HL-60/S4 treated with phorbol 12-myristate 13-acetate at 8.2 ng/mL for 4 days and 3 days (cell line): ENCODE measurements around the gene CLCNKA.
"Not testable (repeated sequence)": the region's sequence is repeated elsewhere in the genome, so short reads cannot be mapped to it uniquely, and the experiment has no call there.

ENCODE experiments used
- in situ Hi-C: fragments of 300-500 bp; cut with MboI; formaldehyde crosslinking; loops from 2 replicates; pipeline ENCODE4 v1.15.0; 2022; ENCODE audit warnings: low sequenced_read_pairs

Gene CLCNKA

DNA sequence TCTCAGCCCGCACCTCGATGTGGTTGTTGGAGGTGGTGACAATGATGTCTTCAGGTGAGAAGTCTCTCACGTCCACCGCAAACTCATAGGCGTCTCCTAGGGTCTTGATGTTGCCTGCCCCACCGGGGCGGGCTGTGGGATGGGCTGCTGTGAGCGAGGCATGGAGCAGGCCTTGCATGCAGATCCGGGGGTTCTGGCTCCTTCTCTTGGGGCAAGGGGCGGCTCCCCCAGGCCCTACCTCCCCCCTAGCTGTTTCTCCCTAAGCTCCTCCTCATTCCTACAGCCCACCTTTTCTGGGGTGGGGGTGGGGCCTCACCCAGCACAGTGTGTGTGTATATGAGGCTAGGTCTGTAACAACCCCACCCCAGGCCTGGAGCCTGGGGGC lies 4.8 kb upstream of the CLCNKA start:
- in situ Hi-C loops, result no loop called here

GRCh38 chr1:16017461-16018303 lies 4.2 kb upstream of the CLCNKA start, which contains the start of gene HSPB7:
TSS of gene HSPB7 (minus strand) at chr1:16018043. CDS start at chr1:16017963, 80 bp downstream.
- in situ Hi-C loops, result no loop called here

- in situ Hi-C loops, result no loop called here
These were observed 3.5 kb upstream of the CLCNKA start for GRCh38 chr1:16018308-16018707.

DNA sequence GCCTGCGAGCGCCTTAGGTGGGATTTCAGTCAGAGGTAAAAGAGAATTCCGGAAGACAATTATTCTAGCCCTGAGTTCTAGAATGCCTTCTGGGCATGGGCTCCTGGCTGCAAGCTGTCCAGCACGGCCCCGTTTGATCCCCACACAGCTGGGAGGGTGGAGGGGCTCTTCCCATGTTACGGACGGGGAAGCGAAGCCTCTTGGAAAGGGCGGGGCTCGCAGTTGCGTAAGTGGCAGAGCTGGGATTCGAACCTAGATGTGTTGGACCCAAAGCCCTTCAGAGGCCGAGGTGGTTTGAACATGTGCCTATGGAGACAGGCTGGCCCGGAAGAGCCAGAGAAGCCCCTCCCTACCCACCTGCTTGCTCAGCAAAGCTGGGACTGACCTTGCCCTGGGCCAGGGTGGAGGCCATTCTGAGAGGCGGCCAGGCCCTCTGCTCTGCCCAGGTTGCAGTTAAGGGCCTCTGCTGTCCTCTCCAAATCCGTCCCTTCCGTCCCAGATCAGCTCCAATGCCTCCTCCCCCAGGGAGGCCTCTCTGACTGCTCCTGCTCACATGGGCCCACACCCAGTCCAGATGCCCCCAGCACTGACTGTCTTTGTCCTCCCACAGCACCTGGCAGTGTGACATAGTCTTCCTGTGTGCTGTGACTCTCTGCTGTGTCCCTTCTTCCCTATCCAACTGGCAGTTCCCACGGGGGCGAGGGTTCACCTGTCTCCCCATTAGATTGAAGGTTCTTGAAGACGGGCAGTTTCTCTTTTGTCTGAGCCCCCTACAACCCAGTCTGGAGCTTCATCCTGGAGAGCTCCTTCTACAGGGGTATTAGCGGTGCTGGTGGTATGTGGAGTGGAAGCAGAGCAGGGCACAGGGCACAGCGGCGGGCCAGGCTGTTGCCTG lies 2.8 kb upstream of the CLCNKA start:
- in situ Hi-C loops, result no loop called here

DNA sequence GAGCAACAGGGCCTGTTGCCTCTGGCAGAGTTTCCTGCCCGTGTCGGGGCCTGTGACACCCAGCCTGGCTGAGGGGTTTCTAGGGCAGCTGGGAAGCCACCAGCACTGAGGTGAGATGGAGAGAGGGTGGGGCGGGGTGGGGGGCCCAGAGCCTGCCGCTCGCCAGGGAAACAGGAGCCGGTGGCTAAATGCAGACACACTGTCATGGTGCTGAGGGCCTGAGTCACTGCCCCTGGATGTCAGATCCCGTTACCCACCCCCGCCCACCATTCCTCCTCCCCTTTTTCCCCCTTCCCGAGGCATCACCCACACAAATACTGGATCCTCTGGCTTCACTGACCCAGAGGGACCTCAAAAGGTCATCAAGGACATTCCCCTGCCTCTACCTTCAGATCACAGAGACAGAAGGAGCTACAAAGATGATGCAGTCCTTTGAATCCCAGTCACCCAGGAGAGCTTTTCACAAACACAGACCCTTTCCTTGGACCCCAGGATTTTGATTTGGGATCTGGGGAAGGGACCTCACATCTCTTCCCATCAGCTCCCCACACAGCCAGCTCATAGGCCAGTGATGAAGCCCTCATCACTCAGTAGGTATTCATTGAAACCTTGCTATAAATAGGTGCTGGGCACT lies 2.1 kb upstream of the CLCNKA start:
- in situ Hi-C loops, result no loop called here

GRCh38 chr1:16020325-16020724 lies 1.5 kb upstream of the CLCNKA start:
- in situ Hi-C loops, result no loop called here

DNA sequence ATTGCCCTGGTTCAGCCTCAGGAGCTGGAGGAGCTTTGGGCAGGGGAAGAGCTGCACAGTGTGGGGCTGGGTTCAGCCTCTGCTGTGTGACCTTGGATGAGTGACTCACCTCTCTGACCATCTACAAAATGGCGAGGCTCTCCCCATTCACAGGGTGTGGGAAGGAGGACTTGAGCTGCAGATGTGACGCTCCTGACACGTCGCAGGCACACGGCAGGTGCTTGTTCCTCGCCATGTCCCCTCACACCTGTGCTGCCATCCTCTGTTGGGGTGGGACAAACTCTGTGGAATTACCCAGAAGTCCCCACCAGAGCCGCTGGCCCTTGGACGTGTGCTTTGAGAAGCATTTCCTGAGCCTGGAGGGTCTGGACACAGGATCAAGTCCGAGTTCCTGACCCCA lies 958 bp upstream of the CLCNKA start:
- in situ Hi-C loops, result not testable (repeated sequence)

- in situ Hi-C loops, result no loop called here
These were observed 557 bp downstream of the CLCNKA start for GRCh38 chr1:16022393-16022792.

DNA sequence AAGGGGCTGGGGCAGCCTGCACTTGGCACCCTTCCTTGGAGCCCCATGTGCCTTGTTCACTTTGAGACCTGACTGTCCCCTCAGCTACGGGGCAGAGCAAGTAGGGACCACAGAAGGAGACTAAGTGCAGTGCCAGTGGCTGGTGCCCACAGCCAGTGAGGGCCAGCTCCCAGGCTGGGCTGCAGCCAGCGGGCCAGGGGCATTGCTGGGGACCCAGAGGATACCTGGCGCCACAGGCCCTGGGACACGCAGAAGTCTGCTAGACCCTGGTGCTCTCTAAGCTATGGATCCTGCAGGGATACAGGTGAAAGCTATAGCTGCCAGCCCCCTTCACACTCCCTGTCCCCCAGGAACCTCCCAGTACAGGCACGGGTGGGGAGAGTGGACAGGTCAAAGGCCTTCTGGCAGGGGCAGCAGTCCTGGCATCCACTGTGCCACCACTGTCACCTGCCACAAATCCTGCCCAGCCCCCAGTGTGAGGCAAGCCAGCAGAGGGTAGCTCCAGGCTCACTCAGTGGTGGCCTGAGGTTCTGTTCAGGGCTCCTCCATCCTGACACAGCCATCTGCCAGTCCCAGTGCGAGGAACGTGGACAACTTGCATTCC lies 1.3 kb downstream of the CLCNKA start:
- in situ Hi-C loops, result no loop called here

GRCh38 chr1:16026302-16026701 lies 4.5 kb downstream of the CLCNKA start:
- in situ Hi-C loops, result not testable (repeated sequence)

DNA sequence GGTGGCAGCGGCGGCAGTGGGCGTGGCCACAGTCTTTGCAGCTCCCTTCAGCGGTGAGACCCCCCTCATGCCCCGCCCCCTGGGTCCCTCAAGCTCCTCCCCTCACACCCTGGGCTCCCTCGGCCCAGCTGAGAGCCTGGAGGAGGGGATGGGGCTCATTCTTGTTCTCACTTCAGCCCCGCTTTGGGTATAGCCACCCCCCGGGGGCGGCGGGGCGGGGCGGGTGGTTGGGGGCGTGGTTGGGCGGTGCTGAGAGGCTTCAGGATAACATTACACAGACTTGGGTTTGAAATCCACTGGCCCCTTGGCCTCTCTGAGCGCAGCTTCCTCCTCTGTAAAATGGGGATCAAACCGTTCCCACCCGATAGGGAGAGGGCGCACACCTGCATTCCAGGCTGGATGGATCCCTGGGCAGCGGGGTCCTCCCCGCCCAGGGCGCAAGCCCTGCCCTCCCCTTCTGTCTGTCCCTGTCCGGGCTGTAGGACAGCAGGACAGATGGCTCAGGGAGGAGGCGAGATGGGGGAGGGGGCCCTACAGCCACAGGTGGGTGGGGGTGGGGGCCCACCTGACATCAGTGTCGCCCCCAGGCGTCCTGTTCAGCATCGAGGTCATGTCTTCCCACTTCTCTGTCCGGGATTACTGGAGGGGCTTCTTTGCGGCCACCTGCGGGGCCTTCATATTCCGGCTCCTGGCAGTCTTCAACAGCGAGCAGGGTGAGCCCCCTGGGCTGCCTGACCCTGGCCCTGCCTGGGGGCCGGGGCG lies 5.1 kb downstream of the CLCNKA start:
- in situ Hi-C loops, result no loop called here

GRCh38 chr1:16028237-16029002 lies 6.6 kb downstream of the CLCNKA start:
- in situ Hi-C loops, result no loop called here

DNA sequence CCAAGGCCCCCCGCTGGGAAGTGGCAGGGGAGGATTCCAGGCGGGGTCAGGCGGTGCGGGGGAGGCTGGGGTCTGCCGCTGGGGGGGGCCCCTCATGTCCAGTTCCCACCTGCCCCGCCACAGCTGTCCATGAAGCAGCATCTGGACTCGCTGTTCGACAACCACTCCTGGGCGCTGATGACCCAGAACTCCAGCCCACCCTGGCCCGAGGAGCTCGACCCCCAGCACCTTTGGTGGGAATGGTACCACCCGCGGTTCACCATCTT lies 7.1 kb downstream of the CLCNKA start:
- in situ Hi-C loops, result not testable (repeated sequence)

DNA sequence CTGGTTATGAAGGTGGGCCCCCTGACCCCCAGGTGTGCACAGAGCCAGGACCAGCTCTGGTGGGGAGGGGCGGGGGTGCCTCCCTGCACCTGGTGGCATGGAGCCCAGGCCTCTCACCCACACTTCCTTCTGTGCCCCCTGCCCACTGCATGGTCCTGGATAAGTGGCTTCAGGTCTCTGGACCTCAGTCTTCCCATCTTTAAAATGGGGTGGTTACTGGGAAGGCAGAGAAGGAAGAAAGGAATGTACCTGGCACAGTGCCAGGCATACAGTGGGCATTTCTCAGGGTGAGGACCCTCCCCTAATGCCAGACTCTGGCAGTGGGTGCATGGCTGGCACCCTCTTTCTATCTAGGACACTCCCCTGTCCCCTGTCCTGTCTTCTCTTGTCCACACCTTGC lies 7.5 kb downstream of the CLCNKA start:
- in situ Hi-C loops, result no loop called here

DNA sequence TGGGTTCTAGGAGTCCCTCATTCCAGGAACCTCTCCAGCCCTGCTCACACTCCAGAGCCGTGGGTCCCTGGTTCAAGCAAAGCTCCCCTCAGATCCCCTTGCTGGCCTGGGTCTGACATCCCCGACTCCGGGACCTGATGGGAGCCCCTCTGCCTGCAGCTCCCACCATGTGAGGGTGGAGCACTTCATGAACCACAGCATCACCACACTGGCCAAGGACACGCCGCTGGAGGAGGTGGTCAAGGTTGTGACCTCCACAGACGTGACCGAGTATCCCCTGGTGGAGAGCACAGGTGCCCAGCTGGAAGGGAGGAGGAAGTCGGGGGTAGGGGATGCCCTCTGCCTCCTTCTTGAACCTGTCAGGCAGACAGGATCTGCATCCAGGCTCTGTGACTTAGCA lies 9.7 kb downstream of the CLCNKA start:
- in situ Hi-C loops, result no loop called here

GRCh38 chr1:16032388-16033102 lies 10.7 kb downstream of the CLCNKA start:
- in situ Hi-C loops, result no loop called here

DNA sequence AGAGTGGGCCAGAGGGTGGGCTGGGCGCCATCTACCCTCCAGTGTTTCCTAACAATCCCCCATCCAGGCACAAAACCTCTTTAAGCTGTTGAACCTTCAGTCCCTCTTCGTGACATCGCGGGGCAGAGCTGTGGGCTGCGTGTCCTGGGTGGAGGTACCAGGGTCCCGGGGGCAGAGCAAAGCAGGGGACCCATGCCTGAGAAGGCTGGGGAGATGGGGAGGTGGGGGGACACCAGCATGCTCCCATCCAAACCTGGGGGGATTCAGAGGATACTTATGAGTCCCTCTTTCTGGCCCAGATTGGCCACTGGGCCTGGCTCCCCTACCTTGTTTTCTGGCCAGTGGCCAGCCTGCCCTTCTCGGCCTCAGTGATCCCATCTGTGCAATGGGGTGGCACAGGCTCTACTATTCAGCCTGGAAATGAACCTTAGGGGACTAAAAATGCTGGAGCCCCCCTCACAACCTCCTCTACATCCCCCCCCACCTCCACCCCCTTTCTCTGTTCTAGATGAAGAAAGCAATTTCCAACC lies 11.3 kb downstream of the CLCNKA start:
- in situ Hi-C loops, result not testable (repeated sequence)

- in situ Hi-C loops, result not testable (repeated sequence)
These were observed 14.6 kb downstream of the CLCNKA start for GRCh38 chr1:16036461-16036860.

DNA sequence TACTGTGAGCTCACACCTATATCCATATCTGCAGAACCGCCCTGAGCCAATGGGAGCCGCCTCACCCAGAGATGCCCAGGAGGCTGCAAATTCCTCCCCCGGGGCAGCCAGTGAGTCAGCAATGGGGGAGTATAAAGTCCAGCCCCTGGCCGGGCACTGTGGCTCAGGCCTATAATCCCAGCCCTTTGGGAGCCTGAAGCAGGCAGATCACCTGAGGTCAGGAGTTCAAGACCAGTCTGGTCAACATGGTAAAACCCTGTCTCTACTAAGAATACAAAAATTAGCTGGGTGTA lies 16.7 kb downstream of the CLCNKA start:
- in situ Hi-C loops, result no loop called here
